ENCODE data around the gene ANAPC13.

DNA sequence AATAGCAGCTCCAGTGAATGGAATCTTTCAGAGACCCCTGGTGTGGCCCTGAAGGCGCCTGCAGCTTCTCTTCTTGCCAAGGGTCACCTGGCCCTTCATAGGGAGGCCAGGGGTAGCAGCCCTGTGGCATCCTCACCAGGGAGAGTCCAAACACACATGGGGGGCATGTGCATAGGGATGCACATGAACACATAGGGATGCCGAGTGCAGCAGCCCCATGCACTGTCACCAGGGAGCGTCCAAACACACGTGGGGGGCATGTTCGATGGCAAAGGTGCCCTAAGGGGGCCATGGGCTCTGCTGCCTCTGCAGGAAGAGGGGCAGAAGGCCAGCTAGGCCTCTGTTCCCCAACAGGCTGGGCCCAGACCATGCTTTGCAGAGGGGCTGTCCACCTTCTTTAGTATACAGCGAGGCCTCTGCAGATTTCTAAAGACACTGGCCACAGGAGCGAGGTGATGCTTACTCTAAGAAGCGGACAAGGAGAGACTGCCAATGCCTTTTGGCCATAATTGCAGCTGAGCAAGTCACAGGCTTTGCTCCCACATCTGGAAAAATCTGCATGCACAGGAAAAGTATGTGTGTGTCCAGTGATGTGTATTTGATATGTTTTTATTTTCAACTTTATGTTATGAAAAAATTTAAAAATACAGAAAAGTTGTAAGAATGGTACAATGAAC, 21.0 kb downstream of the ANAPC13 start:
- TF ChIP-seq, protein P1, sequence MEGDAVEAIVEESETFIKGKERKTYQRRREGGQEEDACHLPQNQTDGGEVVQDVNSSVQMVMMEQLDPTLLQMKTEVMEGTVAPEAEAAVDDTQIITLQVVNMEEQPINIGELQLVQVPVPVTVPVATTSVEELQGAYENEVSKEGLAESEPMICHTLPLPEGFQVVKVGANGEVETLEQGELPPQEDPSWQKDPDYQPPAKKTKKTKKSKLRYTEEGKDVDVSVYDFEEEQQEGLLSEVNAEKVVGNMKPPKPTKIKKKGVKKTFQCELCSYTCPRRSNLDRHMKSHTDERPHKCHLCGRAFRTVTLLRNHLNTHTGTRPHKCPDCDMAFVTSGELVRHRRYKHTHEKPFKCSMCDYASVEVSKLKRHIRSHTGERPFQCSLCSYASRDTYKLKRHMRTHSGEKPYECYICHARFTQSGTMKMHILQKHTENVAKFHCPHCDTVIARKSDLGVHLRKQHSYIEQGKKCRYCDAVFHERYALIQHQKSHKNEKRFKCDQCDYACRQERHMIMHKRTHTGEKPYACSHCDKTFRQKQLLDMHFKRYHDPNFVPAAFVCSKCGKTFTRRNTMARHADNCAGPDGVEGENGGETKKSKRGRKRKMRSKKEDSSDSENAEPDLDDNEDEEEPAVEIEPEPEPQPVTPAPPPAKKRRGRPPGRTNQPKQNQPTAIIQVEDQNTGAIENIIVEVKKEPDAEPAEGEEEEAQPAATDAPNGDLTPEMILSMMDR (IDR thresholded peaks at IDR 0.05 in 2 of 3, conservative IDR thresholded peaks at IDR 0.05 in 1 of 3; ENCODE audit: control insufficient read depth in 2 of 3, extremely low read depth in 1 of 3, insufficient read depth in 1 of 3, low read depth in 3 of 3, low read length in 3 of 3) = no peak
- TF ChIP-seq EZH2 (IDR thresholded peaks at IDR 0.05; ENCODE audit: borderline replicate concordance, control insufficient read depth, low read depth, low read length) = no peak
- TF ChIP-seq MYC (IDR thresholded peaks at IDR 0.05; ENCODE audit: insufficient read depth, insufficient read length, insufficient replicate concordance, low read length, severe bottlenecking) = no peak
- no peak for TF ChIP-seq POU2F2 (IDR thresholded peaks at IDR 0.05; ENCODE audit: borderline replicate concordance, low read depth, low read length)
- TF ChIP-seq RFX5 (IDR thresholded peaks at IDR 0.05; ENCODE audit: low read depth, low read length) = no peak
- TF ChIP-seq ZNF207 (IDR thresholded peaks at IDR 0.05; ENCODE audit: borderline replicate concordance) = no peak
- TF ChIP-seq ZZZ3 (IDR thresholded peaks at IDR 0.05; ENCODE audit: control insufficient read depth, insufficient read length, low read depth) = no peak
- TF ChIP-seq RAD51 (IDR thresholded peaks at IDR 0.05) = no peak
- TF ChIP-seq TAF1 (IDR thresholded peaks at IDR 0.05; ENCODE audit: borderline replicate concordance, low read depth, low read length) = no peak
- TF ChIP-seq POLR2AphosphoS5 (IDR thresholded peaks at IDR 0.05; ENCODE audit: low read length) = no peak
